Renal cortex interstitium (tissue), 11 donors: ENCODE results near the gene STX18. TPM values are rescaled to one million over a fixed set of nuclear protein-coding genes. Genes with fewer than 3 reads are reported as not detected.

ENCODE experiments used
- DNase-seq, 11 donors: peaks; one replicate each; pipeline ENCODE4 v3.0.0-alpha.2; 2013; ENCODE audit warnings: low read depth in 9 of 11, low spot score in 4 of 11; ENCODE audit errors: extremely low read depth in 1 of 11
- polyA plus RNA-seq, 3 donors: library from polyadenylated mRNA; unstranded; fragments of 120-200 nt; gene quantifications; one replicate each; pipeline ENCODE4 v1.2.1, GENCODE V29; 2013; ENCODE audit not compliant: insufficient read length in 3 of 3

Gene STX18
- polyA plus RNA-seq, 3 donors = 65.2 to 75.8 (median 74.2) TPM

- DNase-seq = no peak
Observed at GRCh38 chr4:4415806-4416805, 125.7 kb downstream of the STX18 start.

- no peak for DNase-seq
Observed at GRCh38 chr4:4415107-4415805, 126.6 kb downstream of the STX18 start.

- no peak for DNase-seq
Observed at GRCh38 chr4:4413806-4414205, 128.0 kb downstream of the STX18 start.

- DNase-seq = no peak
Observed at GRCh38 chr4:4413373-4413725, 128.5 kb downstream of the STX18 start.

GRCh38 chr4:4412641-4413372, 129.0 kb downstream of the STX18 start:
- no peak for DNase-seq

GRCh38 chr4:4411906-4412305, 129.9 kb downstream of the STX18 start:
- DNase-seq = no peak

- no peak for DNase-seq
Observed at GRCh38 chr4:4410271-4410670, 131.6 kb downstream of the STX18 start.

- DNase-seq = no peak
Observed at GRCh38 chr4:4409416-4410115, 132.3 kb downstream of the STX18 start.

- no peak for DNase-seq
Observed at GRCh38 chr4:4408576-4409335, 133.1 kb downstream of the STX18 start.

GRCh38 chr4:4408132-4408523, 133.7 kb downstream of the STX18 start:
- DNase-seq = no peak

- DNase-seq = no peak
Observed at GRCh38 chr4:4407299-4408131, 134.3 kb downstream of the STX18 start.

- no peak for DNase-seq
Observed at GRCh38 chr4:4406455-4407298, 135.2 kb downstream of the STX18 start.

GRCh38 chr4:4405358-4405962, 136.4 kb downstream of the STX18 start:
- DNase-seq = no peak

GRCh38 chr4:4402966-4403365, 138.9 kb downstream of the STX18 start:
- no peak for DNase-seq

- no peak for DNase-seq
Observed at GRCh38 chr4:4401036-4401435, 140.8 kb downstream of the STX18 start.

- no peak for DNase-seq
Observed at GRCh38 chr4:4398430-4398829, 143.4 kb downstream of the STX18 start.
